WTC11 (cell line): ENCODE data around the gene BGN. TPM values are rescaled to one million over a fixed set of nuclear protein-coding genes. Genes with fewer than 3 reads are reported as not detected.

Experiments used
- ATAC-seq: fragments of 200-7000 bp; cut with Tn5 transposase; 2 replicates; pipeline ENCODE4 v1.10.0; 2021; ENCODE audit warnings: mild to moderate bottlenecking, moderate library complexity
- CTCF ChIA-PET: fragments of 300-600 bp; sonication (Branson Sonifier 250); formaldehyde crosslinking; loops from one replicate; lab custom pipeline; 2021; ENCODE audit warnings: antibody characterized with exemption; lab: Charles Lee
- POLR2A ChIA-PET: fragments of 350-600 bp; sonication (Branson Sonifier 250); formaldehyde crosslinking; loops from one replicate; lab custom pipeline; 2021; ENCODE audit warnings: antibody characterized with exemption; lab: Charles Lee
- DNase-seq: peaks from one replicate; pipeline ENCODE4 v3.0.0; 2021; ENCODE audit warnings: low spot score
- H3K27ac Mint-ChIP-seq: 2 replicates; pipeline ENCODE4 v1.8.0; 2021; ENCODE audit warnings: mixed read lengths
- H3K27me3 Mint-ChIP-seq: 2 replicates; pipeline ENCODE4 v1.8.0; 2021; ENCODE audit warnings: low read depth, mild to moderate bottlenecking, moderate library complexity, mixed read lengths
- H3K36me3 Mint-ChIP-seq: 2 replicates; pipeline ENCODE4 v1.8.0; 2021; ENCODE audit warnings: mixed read lengths
- H3K4me1 Mint-ChIP-seq: 2 replicates; pipeline ENCODE4 v1.8.0; 2022; ENCODE audit warnings: mixed read lengths
- H3K4me3 Mint-ChIP-seq: 2 replicates; pipeline ENCODE4 v1.8.0; 2021; ENCODE audit warnings: mild to moderate bottlenecking, moderate library complexity, mixed read lengths
- H3K9me3 Mint-ChIP-seq: 2 replicates; pipeline ENCODE4 v1.8.0; 2021; ENCODE audit warnings: mixed read lengths
- ATF3 ChIP-seq: sonication (generic); formaldehyde crosslinking; conservative IDR thresholded peaks from 2 replicates; pipeline ENCODE4 v1.8.1; 2022; ENCODE audit warnings: mild to moderate bottlenecking, missing genetic modification reagents
- ATF6 ChIP-seq: sonication (generic); formaldehyde crosslinking; IDR thresholded peaks from 2 replicates; pipeline ENCODE4 v1.8.1; 2023; ENCODE audit warnings: mild to moderate bottlenecking, missing genetic modification reagents
- E2F4 ChIP-seq: sonication (generic); formaldehyde crosslinking; IDR thresholded peaks from 2 replicates; pipeline ENCODE4 v1.8.1; 2022; ENCODE audit warnings: low read depth, mild to moderate bottlenecking, moderate library complexity, missing genetic modification reagents, borderline replicate concordance
- JAZF1 ChIP-seq: fragments of 250-450 bp; sonication (Bioruptor Pico); IDR thresholded peaks from 2 replicates; pipeline ENCODE4 v1.9.0; 2021; ENCODE audit warnings: moderate library complexity, mild to moderate bottlenecking, inconsistent platforms
- JUN ChIP-seq: sonication (generic); formaldehyde crosslinking; IDR thresholded peaks from 2 replicates; pipeline ENCODE4 v1.8.0; 2023; ENCODE audit warnings: mild to moderate bottlenecking, missing genetic modification reagents
- MAX ChIP-seq: sonication (generic); formaldehyde crosslinking; IDR thresholded peaks from 2 replicates; pipeline ENCODE4 v1.8.0; 2022; ENCODE audit warnings: mild to moderate bottlenecking, missing genetic modification reagents
- PRDM15 ChIP-seq: sonication (generic); formaldehyde crosslinking; IDR thresholded peaks from 2 replicates; pipeline ENCODE4 v1.8.0; 2022; ENCODE audit warnings: missing genetic modification reagents
- RELA ChIP-seq: sonication (generic); formaldehyde crosslinking; IDR thresholded peaks from 2 replicates; pipeline ENCODE4 v1.8.1; 2022; ENCODE audit warnings: missing genetic modification reagents, mild to moderate bottlenecking, borderline replicate concordance
- RORB ChIP-seq: fragments of 250-450 bp; sonication (Bioruptor Pico); IDR thresholded peaks from 2 replicates; pipeline ENCODE4 v1.9.0; 2021; ENCODE audit warnings: mild to moderate bottlenecking
- SMAD4 ChIP-seq: sonication (generic); formaldehyde crosslinking; IDR thresholded peaks from 2 replicates; pipeline ENCODE4 v1.8.0; 2022; ENCODE audit warnings: mild to moderate bottlenecking, missing genetic modification reagents
- TEAD1 ChIP-seq: sonication (generic); formaldehyde crosslinking; IDR thresholded peaks from 2 replicates; pipeline ENCODE4 v1.8.0; 2022; ENCODE audit warnings: mild to moderate bottlenecking, missing genetic modification reagents
- ZNF396 ChIP-seq: fragments of 250-450 bp; sonication (Bioruptor Pico); IDR thresholded peaks from 2 replicates; pipeline ENCODE4 v1.8.0; 2021; ENCODE audit warnings: mild to moderate bottlenecking, moderate library complexity, borderline replicate concordance
- ZNF512 ChIP-seq: sonication (generic); formaldehyde crosslinking; IDR thresholded peaks from 2 replicates; pipeline ENCODE4 v1.8.1; 2022; ENCODE audit warnings: missing genetic modification reagents, borderline replicate concordance
- ZNF671 ChIP-seq: fragments of 250-450 bp; sonication (Bioruptor Pico); IDR thresholded peaks from 2 replicates; pipeline ENCODE4 v1.8.0; 2021; ENCODE audit warnings: mild to moderate bottlenecking
- total RNA-seq: library from RNA; stranded (reverse); gene quantifications from 3 replicates; pipeline ENCODE4 v1.2.3, GENCODE V29; 2021

Gene BGN
- total RNA-seq, 1 experiment from 2014 or later = 1.8 TPM

GRCh38 chrX:153465691-153466380 lies 28.9 kb upstream of the BGN start (continued):
- TF ChIP-seq ATF3 (no peak), ZNF671 (no peak), MAX (CRISPR knock-in tag) (no peak), ZNF512 (CRISPR knock-in tag) (no peak), PRDM15 (CRISPR knock-in tag) (no peak), JUN (CRISPR knock-in tag) (no peak), E2F4 (no peak), RELA (CRISPR knock-in tag) (no peak)

GRCh38 chrX:153468008-153468580 lies 26.7 kb upstream of the BGN start:
- H3K9me3 Mint-ChIP-seq = no peaks in the 10 kb centered on the region
- POLR2A ChIA-PET = no interaction called here
- H3K36me3 Mint-ChIP-seq = no peaks in the 10 kb centered on the region
- no peak for TF ChIP-seq JAZF1 (CRISPR knock-in tag)
- no peak for TF ChIP-seq ZNF396
- TF ChIP-seq TEAD1 = no peak
- no peak for TF ChIP-seq SMAD4 (CRISPR knock-in tag)
- TF ChIP-seq RORB (CRISPR knock-in tag) = no peak
- TF ChIP-seq ATF6 (CRISPR knock-in tag) = no peak
- TF ChIP-seq MAX (CRISPR knock-in tag) = no peak
- no peaks in the 10 kb centered on the region for H3K4me1 Mint-ChIP-seq
- CTCF ChIA-PET = no interaction called here
- DNase-seq (no peak), ATAC-seq (no peak)
- H3K27me3 Mint-ChIP-seq = peaks cover under 1% of the 10 kb centered on the region
- H3K27ac Mint-ChIP-seq = no peak overlapping the region
- no peak overlapping the region for H3K4me3 Mint-ChIP-seq
